Head of caudate nucleus (tissue), 42 donors: ENCODE results near the gene ELOB.

Experiments
- DNase-seq, 42 donors: peaks; one replicate each; pipeline versions ENCODE4 v3.0.0 to v3.0.0-alpha.2; 2020 to 2021; ENCODE audit warnings: mixed read lengths in 7 of 42
- intact Hi-C: fragments of 100-400 bp; cut with DNase I; formaldehyde crosslinking; loops from one replicate; pipeline ENCODE4 v1.15.0; 2022

The ELOB gene

DNA sequence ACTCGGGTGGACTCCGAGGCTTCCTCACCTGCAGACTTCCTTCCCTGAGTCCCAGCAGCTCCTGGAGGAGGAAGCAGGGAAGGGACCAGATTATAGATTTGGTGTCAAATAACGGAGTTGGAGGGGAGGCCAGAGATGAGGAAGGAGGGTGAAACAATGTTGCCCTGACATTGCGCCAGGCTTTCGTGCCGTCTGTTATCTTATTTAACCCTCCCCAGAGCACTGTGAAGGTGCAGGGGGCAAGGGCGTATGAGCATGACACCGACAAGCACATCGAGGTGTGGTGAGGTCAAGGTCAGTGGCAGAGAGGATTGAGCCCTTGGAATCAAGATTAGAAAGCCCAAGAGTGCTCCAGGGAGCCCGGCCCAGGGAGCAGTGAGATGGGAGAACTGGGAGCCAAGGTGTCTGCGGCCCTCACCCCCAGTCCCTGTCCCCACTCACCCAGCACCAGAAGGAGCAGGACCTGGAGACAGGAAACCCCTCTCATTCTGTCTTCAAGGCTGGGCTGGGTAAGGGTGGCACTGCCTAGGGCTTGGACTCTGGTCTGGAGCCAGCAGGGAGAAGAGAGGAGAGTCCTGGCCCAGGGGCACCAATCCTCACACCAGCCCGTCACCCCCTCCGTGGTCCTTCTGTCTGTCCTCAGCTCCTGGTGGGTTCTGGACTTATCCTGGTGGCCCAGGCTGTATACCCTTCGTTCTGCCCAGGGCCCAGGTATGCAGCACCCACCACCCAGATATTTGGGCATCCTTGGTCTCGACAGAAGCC is 9.2 kb upstream of the ELOB start:
- intact Hi-C loops = loop anchor here (10.0 kb wide), 1 partner anchor 79 kb away; no protein-coding TSS in a partner anchor
- peak in 1 of 42 donors; percentile 5 for DNase-seq

DNA sequence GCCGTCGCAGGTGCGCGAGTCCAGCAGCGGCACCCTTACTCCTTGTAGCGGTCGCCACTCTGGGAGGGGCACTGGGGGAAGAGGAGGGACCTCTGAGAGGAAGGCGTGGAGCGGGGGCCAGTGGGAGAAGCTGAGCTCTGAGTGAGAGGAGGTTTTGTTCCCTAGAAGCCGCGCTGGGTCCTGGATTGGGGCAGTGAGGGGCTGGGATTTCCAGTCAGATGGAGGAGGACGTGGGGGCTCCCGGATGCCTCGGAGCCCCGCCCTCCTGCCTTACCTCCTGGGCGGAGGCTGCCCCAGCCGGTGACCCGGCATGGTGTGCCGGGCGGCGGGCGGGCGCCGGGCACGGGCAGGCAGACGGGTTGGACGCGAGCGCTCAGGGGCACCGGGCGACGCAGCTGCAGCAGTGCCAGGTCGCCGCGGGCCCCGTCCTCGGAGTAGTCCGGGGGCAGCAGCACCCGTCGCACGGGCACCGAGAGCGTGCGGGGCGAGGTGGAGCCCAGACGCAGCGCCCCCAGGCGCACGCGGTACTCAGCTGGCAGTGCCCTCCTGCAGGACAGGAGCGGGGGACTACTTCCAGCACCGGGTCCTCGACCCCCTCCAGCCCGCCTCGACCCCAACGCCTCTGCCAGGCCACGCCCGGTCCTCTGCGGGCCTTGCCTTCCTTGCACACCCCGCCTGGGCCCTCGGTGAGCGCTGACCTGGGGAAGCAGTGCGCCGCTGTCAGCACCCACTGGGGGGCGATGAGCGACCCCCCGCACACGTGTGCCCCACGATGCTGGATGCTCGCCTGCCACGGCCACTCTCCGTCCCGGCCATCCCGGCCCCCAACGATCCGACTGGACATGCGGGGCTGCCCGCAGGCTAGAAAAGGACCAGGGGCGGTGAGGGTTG is 8.3 kb upstream of the ELOB start:
- DNase-seq = peak in 5 of 42 donors; percentile 11 to 43 (median 22)

DNA sequence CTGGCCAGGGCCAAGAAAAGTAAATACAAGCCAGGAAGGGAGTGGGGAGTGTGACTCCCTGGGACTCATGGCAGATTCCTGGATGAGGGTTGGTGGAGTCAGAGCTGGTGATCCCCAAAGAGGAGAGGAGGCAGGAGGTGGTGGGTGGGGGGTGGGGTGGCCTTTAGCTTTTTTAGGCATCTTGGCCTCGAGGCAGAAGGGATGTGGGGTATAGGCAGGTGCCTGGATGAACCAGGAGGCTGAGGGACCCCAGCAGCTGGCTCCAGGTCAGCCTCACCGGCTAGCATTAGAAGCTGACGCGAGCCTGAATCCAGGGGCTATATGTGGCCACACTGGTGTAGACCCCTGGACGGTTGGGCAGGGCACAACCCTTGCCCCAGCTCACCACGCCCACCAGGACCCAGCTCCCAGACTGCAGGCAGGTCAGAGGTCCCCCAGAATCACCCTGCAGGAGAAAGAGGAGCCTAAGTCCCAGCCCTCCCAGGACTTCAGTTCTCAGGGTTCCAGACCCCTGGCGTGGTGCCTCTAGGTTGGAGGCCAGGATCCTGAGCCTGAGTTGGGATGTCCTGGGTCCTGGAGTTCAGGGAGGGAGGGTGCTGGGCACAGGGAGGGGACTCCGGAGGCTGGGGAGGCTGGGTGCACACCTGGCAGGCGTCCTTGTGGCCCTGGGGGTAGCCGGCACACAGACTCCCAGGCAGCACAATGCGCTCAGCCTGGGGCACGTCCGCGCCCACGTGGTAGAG is 7.4 kb upstream of the ELOB start:
- intact Hi-C loops = loop anchor here (10.0 kb wide), 1 partner anchor 80 kb away; no protein-coding TSS in a partner anchor
- peak in 3 of 42 donors; percentile 0 to 13 (median 2) for DNase-seq

More for the DNA sequence above, 8.3 kb upstream of the ELOB start:
- intact Hi-C loops = loop anchor here (10.0 kb wide), 1 partner anchor 79 kb away; no protein-coding TSS in a partner anchor

DNA sequence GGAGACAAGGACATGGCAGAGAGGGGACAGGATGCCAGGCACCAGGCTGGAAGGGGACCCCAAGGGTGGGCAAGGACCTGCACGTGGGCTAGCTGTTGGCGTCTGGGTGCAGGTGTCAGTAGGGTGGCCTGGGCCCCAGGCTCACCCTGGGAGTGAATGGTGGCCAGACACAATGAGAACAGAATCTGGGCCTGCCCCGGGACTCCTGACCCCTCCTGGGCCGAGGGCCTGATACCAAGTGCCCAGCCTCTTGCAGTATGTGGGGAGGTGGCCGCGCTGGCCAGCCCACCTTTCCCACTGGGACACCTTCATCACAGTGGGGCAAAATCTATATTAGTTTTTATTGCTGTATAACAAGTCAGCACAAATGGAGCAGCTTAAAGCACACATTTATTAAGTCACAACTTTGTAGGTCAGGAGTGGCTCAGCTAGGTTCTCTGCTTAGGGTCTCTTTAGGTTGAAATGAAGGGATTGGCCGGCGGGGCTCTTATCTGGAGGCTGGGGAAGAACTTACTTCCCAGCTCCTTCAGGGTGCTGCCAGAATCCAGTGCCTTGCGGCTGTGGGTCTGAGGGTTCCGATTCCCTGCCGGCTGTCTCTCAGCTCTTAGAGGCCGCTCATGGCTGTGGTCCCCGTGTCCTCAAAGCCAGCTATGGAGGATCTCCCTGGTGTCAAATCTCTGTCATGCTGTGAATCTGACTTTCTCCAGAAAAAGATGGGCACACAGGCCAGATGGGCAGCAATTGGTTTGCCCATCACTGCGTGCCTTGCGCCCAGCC is 6.7 kb upstream of the ELOB start:
- intact Hi-C loops = loop anchor here (10.0 kb wide), 1 partner anchor 81 kb away; no protein-coding TSS in a partner anchor
- peak in 3 of 42 donors; percentile 2 to 23 (median 12) for DNase-seq

DNA sequence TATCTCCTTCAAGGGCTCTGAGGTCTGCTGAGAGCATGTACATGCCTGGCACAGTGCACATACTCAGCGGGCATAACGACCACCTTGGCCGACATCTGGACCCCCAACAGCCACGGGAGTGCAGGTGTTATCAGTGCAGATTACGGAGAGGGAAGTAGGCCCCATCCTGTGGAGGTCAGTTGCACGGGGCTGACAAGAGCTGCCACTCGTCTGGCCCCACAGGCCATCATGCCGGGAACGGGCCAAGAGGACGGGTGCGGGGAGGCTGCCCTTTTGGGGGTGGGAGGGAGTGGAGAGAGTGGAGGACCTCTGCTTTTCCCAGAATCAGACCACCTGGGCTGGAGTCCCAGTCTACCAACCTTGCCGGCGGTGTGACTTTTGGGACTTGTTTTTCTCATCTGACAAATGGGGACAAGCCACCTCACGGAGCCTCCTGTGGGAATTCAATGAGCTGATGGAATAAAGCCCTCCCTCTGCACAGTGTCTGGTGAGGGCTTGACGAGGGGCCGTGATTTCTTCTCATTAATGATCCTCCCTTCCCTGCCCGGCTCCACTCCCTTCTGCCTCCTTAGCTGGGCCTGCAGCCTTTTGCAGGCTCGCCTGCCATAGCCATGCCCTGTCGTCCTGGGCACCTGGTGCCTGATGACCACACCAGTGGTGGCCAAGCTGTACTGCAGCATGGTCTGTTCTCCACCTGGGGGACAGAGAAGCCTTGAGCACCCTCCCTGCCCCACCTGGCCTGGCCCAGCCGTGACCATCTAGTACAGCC is 5.7 kb upstream of the ELOB start:
- intact Hi-C loops = loop anchor here (10.0 kb wide), 1 partner anchor 82 kb away; no protein-coding TSS in a partner anchor
- peak in 2 of 42 donors; percentile 14 to 19 for DNase-seq

DNA sequence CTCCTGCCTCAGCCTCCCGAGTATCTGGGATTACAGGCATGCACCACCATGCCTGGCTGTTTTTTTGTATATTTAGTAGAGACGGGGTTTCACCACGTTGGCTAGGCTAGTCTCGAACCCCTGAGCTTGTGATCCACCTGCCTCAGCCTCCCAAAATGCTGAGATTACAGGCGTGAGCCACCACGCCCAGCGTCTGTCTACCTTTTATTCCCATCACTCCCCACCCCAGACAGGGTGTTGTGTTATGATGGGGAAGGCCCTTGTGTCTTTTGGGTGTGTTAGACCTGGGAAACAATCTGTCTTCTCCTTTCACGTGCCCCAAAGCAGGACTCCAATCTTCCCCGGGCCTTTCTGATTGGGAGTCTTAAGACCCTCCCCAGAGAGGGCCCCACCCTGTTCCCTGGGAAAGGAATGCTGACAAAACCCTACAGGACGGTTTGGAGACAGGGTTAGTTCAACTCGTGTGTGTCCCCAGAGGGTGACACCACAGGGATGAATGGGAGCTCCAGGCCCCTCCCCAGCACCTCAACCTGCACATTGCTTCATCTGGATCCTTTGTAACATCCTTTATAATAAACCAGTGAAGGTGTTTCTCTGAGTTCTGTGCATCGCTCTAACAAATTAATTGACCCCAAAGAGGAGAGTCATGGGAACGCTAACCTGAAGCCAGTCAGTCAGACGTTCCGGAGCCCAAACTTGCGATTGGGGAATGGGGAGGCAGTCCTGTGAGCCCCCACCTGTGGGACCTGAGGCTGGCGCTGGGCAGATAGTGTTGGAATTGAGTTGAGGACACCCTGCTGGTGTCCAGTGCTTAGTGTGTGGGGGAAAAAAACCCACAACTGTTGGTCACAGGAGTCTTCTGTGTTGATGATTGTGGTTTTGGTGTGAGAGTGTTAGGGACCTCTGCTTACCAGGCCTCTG is 3.2 kb upstream of the ELOB start:
- DNase-seq = peak in 2 of 42 donors; percentile 19 to 21
- intact Hi-C loops = loop anchor here (10.0 kb wide), 1 partner anchor 85 kb away; no protein-coding TSS in a partner anchor

DNA sequence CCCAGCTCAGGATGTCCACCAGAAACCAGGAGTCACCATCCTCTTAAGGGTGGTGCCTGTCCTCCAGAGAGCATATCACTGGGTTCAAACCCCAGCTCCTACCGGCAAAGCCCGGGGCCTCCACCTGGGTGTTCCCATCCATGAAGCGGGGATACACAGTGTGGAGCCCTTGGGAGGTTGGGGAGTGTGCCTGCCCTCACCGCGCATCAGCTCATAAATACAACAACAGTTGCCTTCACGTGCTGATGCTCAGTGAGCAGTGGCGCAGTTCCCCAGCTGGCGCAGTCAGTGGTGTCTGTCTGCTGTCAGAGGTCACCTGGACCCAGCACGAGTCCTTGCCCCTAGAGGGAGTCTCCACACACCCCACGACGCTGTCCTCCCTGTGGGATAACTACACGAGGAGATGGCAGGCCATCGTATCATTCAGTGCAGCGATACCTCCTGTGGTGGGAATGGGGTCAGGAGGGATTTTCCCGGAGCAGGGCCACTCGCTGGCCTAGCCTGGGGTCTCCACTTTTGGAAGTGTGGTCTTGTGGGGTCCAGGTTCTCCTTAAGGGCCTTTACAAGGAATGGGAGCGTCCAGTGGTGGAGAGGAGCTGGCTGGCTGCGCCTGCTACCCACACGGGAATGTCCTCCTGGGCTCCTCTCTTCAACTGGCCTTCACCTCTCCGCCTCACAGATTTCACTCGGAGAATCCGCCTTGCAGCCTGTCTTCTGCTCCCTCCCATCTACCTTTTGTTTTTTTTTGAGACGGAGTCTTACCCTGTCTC is 2.3 kb upstream of the ELOB start:
- intact Hi-C loops = no loop called here
- peak in 2 of 42 donors; percentile 26 to 28 for DNase-seq

DNA sequence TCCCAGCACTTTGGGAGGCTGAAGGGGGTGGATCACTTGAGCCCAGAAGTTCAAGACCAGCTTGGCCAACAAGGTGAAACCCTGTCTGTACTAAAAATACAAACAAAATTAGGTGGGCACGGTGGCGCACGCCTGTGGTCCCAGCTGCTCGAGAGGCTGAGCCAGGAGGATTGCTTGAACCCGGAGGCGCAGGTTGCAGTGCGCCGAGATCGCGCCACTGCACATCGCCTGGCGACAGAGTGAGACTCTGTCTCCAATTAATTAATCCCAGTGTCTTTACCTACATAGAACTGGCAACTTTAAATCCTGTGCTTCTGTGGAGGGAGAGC is 1.5 kb upstream of the ELOB start:
- peak in 2 of 42 donors; percentile 28 to 32 for DNase-seq
- intact Hi-C loops = no loop called here

DNA sequence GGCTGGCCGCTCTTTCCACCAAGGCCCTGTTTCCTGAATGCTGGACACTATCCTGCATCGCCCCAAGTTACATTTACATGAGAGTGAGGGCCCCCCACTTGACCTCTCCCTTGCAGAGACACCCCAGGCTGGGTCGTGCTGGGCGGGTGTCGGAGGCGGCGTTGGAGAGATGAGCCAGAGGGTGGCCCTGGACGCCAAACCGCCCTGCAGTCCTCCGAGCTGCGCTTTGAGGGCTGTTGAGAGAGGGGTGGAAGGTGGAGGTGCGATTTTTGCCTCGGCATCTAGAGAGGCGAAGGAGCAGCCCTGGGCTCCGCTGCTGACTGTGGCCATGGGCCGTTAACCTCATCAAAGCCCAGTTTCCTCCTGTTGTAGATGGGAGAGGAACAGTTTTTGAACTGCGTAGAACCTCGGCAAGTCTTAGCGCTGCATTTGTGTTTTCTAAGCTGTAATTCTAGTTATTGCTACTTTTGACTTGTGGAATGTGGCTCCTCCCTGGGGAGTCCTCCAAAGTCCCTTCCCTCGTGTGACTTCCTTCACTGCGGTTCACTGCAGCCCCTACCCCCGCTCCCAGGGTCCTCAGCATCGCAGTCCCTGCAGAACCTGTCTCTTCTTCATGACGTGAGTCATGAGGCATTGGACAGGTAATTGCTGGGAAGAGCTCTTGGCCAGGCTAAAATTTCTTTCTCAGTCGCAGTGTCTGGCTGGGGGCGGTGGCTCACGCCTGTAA is 986 bp upstream of the ELOB start:
- intact Hi-C loops = loop anchor here (1.0 kb wide), 1 partner anchor 26 kb away; the partner anchor contains the start of gene SRRM2
- DNase-seq = peak in 19 of 42 donors; percentile 15 to 59 (median 35)

DNA sequence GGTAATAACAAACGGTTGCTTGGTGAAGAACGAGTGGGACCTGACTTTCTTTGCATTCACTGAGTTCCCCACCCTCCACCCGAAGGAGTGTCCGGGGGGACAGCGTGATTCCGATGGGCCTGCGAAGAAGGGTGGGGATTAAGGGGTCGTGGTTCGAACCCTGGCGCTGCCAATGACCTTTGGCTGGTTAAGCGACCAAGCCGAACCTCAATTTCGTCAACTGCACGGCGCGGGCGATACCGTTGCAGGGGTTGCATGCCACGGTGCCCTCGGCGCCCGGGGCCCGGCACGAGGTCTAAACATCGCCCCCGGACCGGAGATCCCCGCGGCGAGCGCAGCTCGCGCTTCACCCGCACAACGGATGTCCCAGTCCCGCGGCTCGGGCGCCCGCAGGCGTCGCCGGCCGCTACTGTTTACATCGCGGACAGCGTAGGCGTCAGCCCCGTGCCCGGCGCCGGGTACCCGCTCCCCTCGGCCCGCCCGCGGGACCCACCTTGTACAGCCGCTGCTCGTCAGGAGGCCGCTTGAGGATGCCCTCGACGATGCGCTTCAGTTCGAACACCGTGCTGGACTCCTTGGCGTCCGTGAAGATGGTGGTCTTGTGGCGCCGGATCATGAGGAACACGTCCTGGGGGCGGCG is 460 bp downstream of the ELOB start:
- DNase-seq = peak in 8 of 42 donors; percentile 15 to 51 (median 34)
- intact Hi-C loops = loop anchor here (1.0 kb wide), 1 partner anchor 24 kb away; the partner anchor contains the start of gene SRRM2

DNA sequence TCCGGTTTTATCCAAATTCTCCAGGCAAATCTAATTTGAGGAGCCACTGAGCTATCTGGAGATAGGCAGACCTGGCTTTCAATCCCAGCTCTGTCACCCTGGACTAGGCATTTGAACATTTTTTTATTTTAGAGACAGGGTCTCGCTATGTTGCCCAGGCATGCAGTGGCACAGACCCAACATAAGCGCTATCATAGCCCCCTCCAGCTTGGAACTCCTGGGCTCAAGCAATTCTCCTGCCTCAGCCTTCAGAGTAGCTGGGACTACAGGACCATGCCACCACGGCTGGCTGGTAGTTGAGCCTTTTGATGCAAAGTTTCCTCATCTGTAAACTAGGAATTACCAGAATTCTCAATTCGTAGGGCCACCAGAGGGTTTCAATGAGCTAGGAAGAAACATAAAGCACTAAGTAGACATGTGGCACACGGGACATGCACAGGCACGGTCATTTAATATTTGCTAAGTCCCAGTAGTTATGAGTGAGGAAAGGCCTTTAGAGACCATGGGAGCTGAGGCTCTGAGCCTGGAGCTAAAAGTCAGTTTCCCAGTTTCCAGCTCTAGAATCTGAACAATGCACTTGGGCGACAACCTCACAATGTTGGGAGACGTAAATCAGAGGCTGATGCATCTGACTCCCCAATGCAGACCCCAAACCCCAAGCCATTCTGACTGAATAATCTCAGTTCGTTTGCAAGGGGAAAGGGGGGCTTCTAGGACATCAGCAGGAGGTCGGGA is 1.1 kb downstream of the ELOB start:
- DNase-seq = no peak
- intact Hi-C loops = no loop called here

DNA sequence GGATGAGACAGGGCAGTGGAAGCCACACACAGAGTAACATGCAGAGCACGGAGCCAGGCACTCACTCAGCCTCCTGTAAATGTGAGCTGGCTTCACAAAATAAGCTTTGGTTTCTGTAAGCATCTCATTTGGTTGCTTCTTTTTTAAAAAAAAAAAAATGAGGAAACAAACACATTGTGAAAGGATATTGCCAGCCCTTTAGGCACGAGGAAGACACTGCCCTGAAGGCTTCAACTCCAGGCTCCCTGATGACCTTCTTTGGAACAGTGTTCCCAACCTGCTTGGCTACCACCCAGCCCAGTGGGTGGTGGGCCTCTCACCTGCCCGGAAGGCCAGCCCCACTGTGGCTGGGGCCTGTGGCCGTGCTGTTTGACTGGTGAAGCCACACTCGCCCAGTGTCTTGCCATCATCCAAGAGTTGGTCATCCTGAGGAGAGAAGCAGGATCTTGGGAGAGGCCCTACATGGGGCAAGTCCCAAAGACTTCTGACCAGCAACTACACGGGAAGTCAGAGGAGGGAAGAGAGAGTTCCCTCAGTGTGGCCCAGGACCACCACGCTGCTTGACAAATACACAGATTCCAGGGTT is 1.9 kb downstream of the ELOB start:
- DNase-seq = no peak
- intact Hi-C loops = no loop called here

DNA sequence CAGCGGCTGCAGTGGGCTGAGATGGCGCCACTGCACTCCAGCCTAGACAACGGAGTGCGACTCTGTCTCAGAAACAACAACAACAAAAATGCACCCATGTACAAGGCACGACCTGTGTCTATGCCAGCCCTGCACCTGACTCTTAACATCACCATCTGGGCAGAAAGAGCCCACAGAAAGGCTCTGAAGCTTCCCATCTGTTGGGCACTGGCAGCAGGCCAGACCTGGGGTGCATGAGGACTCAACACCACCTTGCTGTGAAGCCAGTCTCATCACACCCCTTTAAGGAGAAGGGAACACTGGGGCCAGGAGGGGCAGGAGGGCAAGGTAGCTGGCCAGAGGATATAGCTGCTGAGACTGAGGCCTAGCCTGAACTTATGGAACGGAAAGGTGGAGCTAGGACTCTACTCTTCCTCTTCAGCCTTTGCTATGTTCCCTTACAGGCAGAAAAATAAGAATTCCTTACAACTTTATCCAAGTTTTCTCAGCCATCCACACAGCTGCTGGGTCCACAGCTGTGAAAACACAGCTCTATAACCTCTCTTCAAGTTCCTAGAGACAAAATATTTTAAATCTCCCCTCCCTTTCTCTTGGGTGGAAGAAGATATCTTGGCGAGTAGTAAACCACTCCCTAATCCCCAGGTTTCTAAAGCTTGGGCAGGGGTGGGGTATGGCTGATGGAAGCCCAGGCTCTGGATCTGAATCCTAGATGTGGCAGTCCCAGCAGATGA is 2.8 kb downstream of the ELOB start:
- intact Hi-C loops = no loop called here
- DNase-seq = no peak
